HepG2 (cell line): ENCODE results near the gene SLC24A4. TPM values are rescaled to one million over a fixed set of nuclear protein-coding genes. Genes with fewer than 3 reads are reported as not detected.

Experiments
- GATAD1 ChIP-seq: IDR thresholded peaks from 2 replicates; pipeline ENCODE4 v1.6.1; 2016; ENCODE audit warnings: missing genetic modification reagents, missing compliant biosample characterization
- HNRNPUL1 ChIP-seq: fragments of 200-400 bp; formaldehyde crosslinking; IDR thresholded peaks from 2 replicates; pipeline ENCODE4 v1.6.1; 2017; ENCODE audit warnings: low read depth, mild to moderate bottlenecking, low read length, moderate library complexity
- NBN ChIP-seq: fragments of 450-650 bp; conservative IDR thresholded peaks from 2 replicates; pipeline ENCODE4 v1.6.1; 2017
- RFX1 ChIP-seq: fragments of 450-650 bp; IDR thresholded peaks from 2 replicates; pipeline ENCODE4 v1.6.1; 2017
- SIX4 ChIP-seq: sonication (generic); formaldehyde crosslinking; IDR thresholded peaks from 2 replicates; pipeline ENCODE4 v1.4.0; 2020; ENCODE audit warnings: missing genetic modification reagents
- SRF ChIP-seq: IDR thresholded peaks from 2 replicates; pipeline ENCODE4 v1.6.1; 2011; ENCODE audit warnings: mild to moderate bottlenecking, low read depth, low read length, moderate library complexity
- TEAD3 ChIP-seq: optimal IDR thresholded peaks from 2 replicates; pipeline ENCODE3; 2016; ENCODE audit warnings: borderline replicate concordance
- TP53 ChIP-seq: sonication (generic); formaldehyde crosslinking; conservative IDR thresholded peaks from 2 replicates; pipeline ENCODE4 v1.4.0; 2020; ENCODE audit warnings: missing genetic modification reagents
- ZNF550 ChIP-seq: sonication (generic); formaldehyde crosslinking; IDR thresholded peaks from 2 replicates; pipeline ENCODE4 v1.4.0; 2020; ENCODE audit warnings: mild to moderate bottlenecking, missing genetic modification reagents, borderline replicate concordance
- polyA plus RNA-seq, 8 experiments: library from polyadenylated mRNA; depleted of rRNA in 3 of 8; stranded (reverse) in 7 of 8; unstranded in 1 of 8; fragments of >200 nt; fragmentation: Illumina TruSeq in 4 of 8; extraction: Trizol in 4 of 8; gene quantifications; 2 replicates each; pipeline versions ENCODE4 v1.2.1 to v1.2.3, GENCODE V29; 2011 to 2016; ENCODE audit warnings: low read depth in 4 of 8, missing spikeins in 1 of 8, mixed read lengths in 1 of 8; ENCODE audit not compliant: insufficient read depth in 1 of 8
- total RNA-seq, 5 experiments: library from RNA; depleted of rRNA; stranded (reverse); fragments of >200 nt; fragmentation: Illumina TruSeq; extraction: Trizol; gene quantifications; 2 replicates each; pipeline ENCODE4 v1.2.3, GENCODE V29; 2016; ENCODE audit warnings: low read depth in 1 of 5
- TF ChIP-seq, protein P1 (sequence below): sonication (generic); formaldehyde crosslinking; IDR thresholded peaks from 2 replicates; pipeline ENCODE4 v1.5.0; 2020; ENCODE audit warnings: mild to moderate bottlenecking, missing genetic modification reagents, borderline replicate concordance
- TF ChIP-seq, protein P2 (sequence below), 2 experiments: IDR thresholded peaks; 2 replicates each; pipeline ENCODE4 v1.6.1; 2011 to 2012; ENCODE audit warnings: low read length in 2 of 2, borderline replicate concordance in 1 of 2, low read depth in 1 of 2, mild to moderate bottlenecking in 1 of 2, moderate library complexity in 1 of 2
- TF ChIP-seq, protein P3 (sequence below): sonication (generic); formaldehyde crosslinking; IDR thresholded peaks from 2 replicates; pipeline ENCODE4 v1.4.0; 2020; ENCODE audit warnings: missing genetic modification reagents
- TF ChIP-seq, protein P4 (sequence below): IDR thresholded peaks from 2 replicates; pipeline ENCODE4 v1.6.1; 2012; ENCODE audit warnings: low read length, improper control_type of control experiment
- TF ChIP-seq, protein P5 (sequence below): sonication (generic); formaldehyde crosslinking; IDR thresholded peaks from 2 replicates; pipeline ENCODE4 v1.4.0; 2020; ENCODE audit warnings: missing genetic modification reagents

Gene SLC24A4
- total and polyA plus RNA-seq, 2 of the 13 experiments (the other 11 are each of a cell fraction or from before 2014, with no cell fraction given): not detected

DNA sequence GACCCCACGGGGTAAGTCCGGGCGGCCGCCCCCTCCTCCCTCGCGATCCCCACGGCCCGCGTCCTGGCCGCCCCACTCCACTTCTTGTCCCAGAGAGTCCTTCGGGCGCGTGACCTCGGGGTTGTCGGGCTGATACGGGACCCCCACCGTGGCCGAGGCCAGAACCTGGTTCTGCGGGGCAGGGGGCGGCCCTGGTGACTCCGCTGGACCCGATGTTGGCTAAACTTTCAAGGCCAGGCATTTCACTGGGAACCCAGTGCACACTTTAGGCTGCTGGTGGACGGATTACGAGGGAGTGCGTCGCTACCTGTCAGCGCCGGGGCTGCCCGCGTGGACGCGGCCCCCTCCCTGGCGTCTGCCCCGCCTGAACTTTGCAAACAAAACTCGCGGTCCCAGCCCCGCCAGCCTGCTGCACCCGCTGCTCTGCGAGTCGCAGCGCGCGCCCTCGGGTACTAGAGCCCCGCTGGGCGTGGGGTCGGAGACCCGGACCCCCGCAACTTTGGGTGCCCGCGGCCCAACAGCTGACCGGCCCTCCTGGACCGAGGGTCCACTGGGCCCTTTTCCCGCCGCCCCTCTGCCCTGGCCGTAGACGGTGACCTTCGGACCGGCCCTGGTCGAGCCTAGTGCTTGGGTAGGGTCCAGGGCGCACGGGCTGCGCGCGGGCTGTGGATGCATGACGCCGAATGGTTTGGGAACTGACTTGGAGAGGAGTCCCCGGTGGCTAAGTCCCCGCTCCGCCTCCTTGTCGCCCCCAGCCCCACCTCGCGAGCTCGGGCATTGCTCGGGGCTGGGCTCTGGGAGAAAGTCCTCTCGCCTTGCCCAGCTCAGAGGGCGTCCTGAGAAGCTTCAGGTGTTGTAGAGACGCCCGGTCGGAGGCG lies 191.2 kb downstream of the SLC24A4 start (continued):
- TF ChIP-seq, protein P1, sequence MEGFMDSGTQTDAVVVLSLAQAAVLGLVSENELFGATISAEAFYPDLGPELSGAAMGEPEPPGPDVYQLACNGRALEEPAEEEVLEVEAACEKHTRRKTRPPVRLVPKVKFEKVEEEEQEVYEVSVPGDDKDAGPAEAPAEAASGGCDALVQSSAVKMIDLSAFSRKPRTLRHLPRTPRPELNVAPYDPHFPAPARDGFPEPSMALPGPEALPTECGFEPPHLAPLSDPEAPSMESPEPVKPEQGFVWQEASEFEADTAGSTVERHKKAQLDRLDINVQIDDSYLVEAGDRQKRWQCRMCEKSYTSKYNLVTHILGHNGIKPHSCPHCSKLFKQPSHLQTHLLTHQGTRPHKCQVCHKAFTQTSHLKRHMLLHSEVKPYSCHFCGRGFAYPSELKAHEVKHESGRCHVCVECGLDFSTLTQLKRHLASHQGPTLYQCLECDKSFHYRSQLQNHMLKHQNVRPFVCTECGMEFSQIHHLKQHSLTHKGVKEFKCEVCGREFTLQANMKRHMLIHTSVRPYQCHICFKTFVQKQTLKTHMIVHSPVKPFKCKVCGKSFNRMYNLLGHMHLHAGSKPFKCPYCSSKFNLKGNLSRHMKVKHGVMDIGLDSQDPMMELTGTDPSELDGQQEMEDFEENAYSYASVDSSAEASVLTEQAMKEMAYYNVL (CRISPR knock-in tag): peak; percentile 87
- peak; percentile 20; the same call in 1 of the 2 replicates for TF ChIP-seq GATAD1 (CRISPR knock-in tag)
- TF ChIP-seq NBN: no peak
- TF ChIP-seq HNRNPUL1: no peak
- no peak for TF ChIP-seq RFX1
- TF ChIP-seq TP53: 0 out of 2 replicates have a peak, but pooled peaks have one; percentile 71
- 0 out of 2 replicates have a peak, but pooled peaks have one; percentile 49 for TF ChIP-seq SIX4 (CRISPR knock-in tag)
- TF ChIP-seq, protein P2, sequence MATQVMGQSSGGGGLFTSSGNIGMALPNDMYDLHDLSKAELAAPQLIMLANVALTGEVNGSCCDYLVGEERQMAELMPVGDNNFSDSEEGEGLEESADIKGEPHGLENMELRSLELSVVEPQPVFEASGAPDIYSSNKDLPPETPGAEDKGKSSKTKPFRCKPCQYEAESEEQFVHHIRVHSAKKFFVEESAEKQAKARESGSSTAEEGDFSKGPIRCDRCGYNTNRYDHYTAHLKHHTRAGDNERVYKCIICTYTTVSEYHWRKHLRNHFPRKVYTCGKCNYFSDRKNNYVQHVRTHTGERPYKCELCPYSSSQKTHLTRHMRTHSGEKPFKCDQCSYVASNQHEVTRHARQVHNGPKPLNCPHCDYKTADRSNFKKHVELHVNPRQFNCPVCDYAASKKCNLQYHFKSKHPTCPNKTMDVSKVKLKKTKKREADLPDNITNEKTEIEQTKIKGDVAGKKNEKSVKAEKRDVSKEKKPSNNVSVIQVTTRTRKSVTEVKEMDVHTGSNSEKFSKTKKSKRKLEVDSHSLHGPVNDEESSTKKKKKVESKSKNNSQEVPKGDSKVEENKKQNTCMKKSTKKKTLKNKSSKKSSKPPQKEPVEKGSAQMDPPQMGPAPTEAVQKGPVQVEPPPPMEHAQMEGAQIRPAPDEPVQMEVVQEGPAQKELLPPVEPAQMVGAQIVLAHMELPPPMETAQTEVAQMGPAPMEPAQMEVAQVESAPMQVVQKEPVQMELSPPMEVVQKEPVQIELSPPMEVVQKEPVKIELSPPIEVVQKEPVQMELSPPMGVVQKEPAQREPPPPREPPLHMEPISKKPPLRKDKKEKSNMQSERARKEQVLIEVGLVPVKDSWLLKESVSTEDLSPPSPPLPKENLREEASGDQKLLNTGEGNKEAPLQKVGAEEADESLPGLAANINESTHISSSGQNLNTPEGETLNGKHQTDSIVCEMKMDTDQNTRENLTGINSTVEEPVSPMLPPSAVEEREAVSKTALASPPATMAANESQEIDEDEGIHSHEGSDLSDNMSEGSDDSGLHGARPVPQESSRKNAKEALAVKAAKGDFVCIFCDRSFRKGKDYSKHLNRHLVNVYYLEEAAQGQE (IDR thresholded peaks at IDR 0.05; ENCODE audit: borderline replicate concordance in 1 of 2, low read depth in 1 of 2, low read length in 2 of 2): no peak
- TF ChIP-seq, protein P3, sequence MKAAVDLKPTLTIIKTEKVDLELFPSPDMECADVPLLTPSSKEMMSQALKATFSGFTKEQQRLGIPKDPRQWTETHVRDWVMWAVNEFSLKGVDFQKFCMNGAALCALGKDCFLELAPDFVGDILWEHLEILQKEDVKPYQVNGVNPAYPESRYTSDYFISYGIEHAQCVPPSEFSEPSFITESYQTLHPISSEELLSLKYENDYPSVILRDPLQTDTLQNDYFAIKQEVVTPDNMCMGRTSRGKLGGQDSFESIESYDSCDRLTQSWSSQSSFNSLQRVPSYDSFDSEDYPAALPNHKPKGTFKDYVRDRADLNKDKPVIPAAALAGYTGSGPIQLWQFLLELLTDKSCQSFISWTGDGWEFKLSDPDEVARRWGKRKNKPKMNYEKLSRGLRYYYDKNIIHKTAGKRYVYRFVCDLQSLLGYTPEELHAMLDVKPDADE (CRISPR knock-in tag): 0 out of 2 replicates have a peak, but pooled peaks have one; percentile 53
- peak; percentile 9 for TF ChIP-seq TEAD3 (CRISPR knock-in tag)
- no peak for TF ChIP-seq SRF
- TF ChIP-seq ZNF550 (CRISPR knock-in tag): peak; percentile 88; the same call in 1 of the 2 replicates
- TF ChIP-seq, protein P4, sequence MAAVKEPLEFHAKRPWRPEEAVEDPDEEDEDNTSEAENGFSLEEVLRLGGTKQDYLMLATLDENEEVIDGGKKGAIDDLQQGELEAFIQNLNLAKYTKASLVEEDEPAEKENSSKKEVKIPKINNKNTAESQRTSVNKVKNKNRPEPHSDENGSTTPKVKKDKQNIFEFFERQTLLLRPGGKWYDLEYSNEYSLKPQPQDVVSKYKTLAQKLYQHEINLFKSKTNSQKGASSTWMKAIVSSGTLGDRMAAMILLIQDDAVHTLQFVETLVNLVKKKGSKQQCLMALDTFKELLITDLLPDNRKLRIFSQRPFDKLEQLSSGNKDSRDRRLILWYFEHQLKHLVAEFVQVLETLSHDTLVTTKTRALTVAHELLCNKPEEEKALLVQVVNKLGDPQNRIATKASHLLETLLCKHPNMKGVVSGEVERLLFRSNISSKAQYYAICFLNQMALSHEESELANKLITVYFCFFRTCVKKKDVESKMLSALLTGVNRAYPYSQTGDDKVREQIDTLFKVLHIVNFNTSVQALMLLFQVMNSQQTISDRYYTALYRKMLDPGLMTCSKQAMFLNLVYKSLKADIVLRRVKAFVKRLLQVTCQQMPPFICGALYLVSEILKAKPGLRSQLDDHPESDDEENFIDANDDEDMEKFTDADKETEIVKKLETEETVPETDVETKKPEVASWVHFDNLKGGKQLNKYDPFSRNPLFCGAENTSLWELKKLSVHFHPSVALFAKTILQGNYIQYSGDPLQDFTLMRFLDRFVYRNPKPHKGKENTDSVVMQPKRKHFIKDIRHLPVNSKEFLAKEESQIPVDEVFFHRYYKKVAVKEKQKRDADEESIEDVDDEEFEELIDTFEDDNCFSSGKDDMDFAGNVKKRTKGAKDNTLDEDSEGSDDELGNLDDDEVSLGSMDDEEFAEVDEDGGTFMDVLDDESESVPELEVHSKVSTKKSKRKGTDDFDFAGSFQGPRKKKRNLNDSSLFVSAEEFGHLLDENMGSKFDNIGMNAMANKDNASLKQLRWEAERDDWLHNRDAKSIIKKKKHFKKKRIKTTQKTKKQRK: no peak
- TF ChIP-seq, protein P5, sequence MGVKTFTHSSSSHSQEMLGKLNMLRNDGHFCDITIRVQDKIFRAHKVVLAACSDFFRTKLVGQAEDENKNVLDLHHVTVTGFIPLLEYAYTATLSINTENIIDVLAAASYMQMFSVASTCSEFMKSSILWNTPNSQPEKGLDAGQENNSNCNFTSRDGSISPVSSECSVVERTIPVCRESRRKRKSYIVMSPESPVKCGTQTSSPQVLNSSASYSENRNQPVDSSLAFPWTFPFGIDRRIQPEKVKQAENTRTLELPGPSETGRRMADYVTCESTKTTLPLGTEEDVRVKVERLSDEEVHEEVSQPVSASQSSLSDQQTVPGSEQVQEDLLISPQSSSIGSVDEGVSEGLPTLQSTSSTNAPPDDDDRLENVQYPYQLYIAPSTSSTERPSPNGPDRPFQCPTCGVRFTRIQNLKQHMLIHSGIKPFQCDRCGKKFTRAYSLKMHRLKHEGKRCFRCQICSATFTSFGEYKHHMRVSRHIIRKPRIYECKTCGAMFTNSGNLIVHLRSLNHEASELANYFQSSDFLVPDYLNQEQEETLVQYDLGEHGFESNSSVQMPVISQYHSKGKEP (CRISPR knock-in tag): no peak
